ENCODE measurements around the gene IRS1. TPM values are rescaled to one million over a fixed set of nuclear protein-coding genes. Genes with fewer than 3 reads are reported as not detected.

The IRS1 gene
- total RNA-seq, 1 donor from 2014 or later: 10.6 TPM

GRCh38 chr2:226773291-226773690 lies 26.3 kb downstream of the IRS1 start:
- no peak for TF ChIP-seq CTCF (IDR thresholded peaks at IDR 0.05)
- Histone ChIP-seq H3K9me3 (no peaks in the 10 kb centered on the region), H3K4me3 (no peak overlapping the region), H3K27me3 (no peaks in the 10 kb centered on the region), H3K4me1 (peaks cover 18% of the 10 kb centered on the region), H3K36me3 (no peaks in the 10 kb centered on the region), H3K27ac (no peak overlapping the region)
- DNase-seq: no peak
- no peak for ATAC-seq
- intact Hi-C loops (cut with DNase I): no loop called here

- H3K4me1 ChIP-seq: peaks cover 18% of the 10 kb centered on the region
- no peaks in the 10 kb centered on the region for H3K9me3 ChIP-seq
- no peak for TF ChIP-seq CTCF (IDR thresholded peaks at IDR 0.05)
- intact Hi-C loops (cut with DNase I): no loop called here
- no peak overlapping the region for H3K4me3 ChIP-seq
- no peaks in the 10 kb centered on the region for H3K27me3 ChIP-seq
- H3K27ac ChIP-seq: no peak overlapping the region
- no peak for DNase-seq
- H3K36me3 ChIP-seq: no peaks in the 10 kb centered on the region
- peak; percentile 27 for ATAC-seq
These were observed 27.0 kb downstream of the IRS1 start for GRCh38 chr2:226772389-226773179.

GRCh38 chr2:226771067-226771466 lies 28.6 kb downstream of the IRS1 start:
- no peak for TF ChIP-seq CTCF (IDR thresholded peaks at IDR 0.05)
- DNase-seq (no peak), ATAC-seq (no peak)
- Histone ChIP-seq H3K27ac (no peak overlapping the region), H3K4me3 (no peak overlapping the region), H3K36me3 (no peaks in the 10 kb centered on the region), H3K4me1 (peaks cover 18% of the 10 kb centered on the region), H3K9me3 (no peaks in the 10 kb centered on the region), H3K27me3 (no peaks in the 10 kb centered on the region)
- intact Hi-C loops (cut with DNase I): no loop called here

GRCh38 chr2:226767056-226767813 lies 32.4 kb downstream of the IRS1 start:
- TF ChIP-seq CTCF (IDR thresholded peaks at IDR 0.05): no peak
- Histone ChIP-seq H3K36me3 (no peaks in the 10 kb centered on the region), H3K27me3 (no peaks in the 10 kb centered on the region), H3K9me3 (no peaks in the 10 kb centered on the region), H3K27ac (no peak overlapping the region), H3K4me3 (no peak overlapping the region), H3K4me1 (peaks cover 5% of the 10 kb centered on the region)
- intact Hi-C loops (cut with DNase I): no loop called here
- ATAC-seq: peak; percentile 67
- no peak for DNase-seq

GRCh38 chr2:226766352-226767055 lies 33.1 kb downstream of the IRS1 start:
- intact Hi-C loops (cut with DNase I): no loop called here
- Histone ChIP-seq H3K4me3 (no peak overlapping the region), H3K27ac (no peak overlapping the region), H3K36me3 (no peaks in the 10 kb centered on the region), H3K27me3 (no peaks in the 10 kb centered on the region), H3K9me3 (no peaks in the 10 kb centered on the region), H3K4me1 (no peaks in the 10 kb centered on the region)
- no peak for TF ChIP-seq CTCF (IDR thresholded peaks at IDR 0.05)
- DNase-seq: no peak
- ATAC-seq: no peak
